DMS 273 treated with DMSO at 0.1 percent for 48 hours (cell line): Measurements from ENCODE around the gene TBX3.

ENCODE experiments used
- DNase-seq: peaks from one replicate; lab custom pipeline; 2025; lab: John Stamatoyannopoulos, UW

TBX3 gene

DNA sequence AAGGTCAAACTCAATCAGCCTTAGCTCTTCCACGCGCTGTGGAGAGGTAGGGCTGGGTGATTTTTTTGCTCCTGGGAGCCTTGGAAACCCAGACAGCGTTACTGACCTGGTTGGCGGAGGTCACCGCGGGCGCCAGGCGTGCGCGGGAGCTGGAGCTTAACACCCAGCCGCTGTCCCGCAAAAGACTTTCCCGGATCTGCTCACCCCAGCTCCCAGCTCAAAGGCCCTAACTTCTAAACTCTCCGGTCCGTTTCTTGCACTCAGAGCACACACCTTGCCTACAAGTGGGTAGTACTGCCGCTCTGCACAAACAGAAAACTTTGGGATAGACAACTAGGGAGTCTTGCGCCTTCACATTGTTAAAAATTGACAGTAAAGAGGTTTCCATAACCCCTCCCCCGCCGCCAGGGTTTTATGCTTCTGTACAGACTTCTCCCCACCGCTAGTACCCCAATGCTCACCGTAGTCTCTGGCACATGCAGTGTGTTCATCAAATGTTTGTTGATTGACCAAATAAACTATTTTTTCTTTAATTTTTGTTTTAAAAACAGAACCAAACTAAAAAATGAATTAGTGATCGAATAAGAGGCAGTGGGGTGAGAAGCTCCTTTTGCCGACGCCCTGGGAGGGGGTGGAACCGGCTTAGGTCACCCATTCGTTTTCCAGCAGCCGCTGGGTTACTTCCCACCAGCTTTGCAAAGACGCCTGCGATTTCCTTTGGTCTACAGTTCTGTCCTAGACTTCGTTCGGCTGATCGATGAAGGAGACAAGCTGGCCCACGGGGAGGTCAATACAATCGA, 12.7 kb upstream of the TBX3 start:
- no peak for DNase-seq

DNA sequence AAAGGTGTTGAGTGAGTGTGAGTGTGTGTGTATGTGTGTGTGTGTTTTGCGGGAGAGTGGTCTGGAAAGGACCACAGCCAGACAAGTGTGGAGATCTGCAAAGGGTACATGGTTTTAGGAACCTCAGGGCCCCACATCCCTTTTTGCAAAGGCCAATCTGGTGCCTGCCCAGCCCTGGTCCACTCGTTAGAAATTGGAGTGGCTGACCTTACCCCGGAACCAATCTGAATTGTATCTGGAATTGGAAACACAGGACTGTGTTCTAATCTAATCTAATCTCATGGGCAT, 11.3 kb upstream of the TBX3 start:
- no peak for DNase-seq

GRCh38 chr12:114694436-114695304, 10.7 kb upstream of the TBX3 start:
- DNase-seq: no peak

DNA sequence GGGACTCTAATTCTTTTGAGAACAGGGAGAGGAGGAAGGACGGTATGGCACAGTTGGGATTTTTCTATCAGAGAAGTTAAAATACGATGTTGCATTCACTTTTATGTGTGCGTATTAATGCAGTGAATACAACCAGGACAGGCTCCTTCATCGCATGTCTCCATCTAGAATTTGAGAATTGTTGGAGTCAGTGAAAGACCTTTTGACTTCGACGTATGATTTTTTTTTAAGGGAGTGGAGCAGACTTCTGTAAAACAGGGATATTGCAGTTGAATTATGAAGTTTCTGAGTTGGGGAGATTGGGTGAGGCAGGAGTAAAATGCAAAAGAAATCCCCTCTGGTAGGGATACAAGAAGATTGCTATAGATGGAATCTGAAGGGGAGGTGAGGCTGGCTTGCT, 9.6 kb upstream of the TBX3 start:
- no peak for DNase-seq

DNA sequence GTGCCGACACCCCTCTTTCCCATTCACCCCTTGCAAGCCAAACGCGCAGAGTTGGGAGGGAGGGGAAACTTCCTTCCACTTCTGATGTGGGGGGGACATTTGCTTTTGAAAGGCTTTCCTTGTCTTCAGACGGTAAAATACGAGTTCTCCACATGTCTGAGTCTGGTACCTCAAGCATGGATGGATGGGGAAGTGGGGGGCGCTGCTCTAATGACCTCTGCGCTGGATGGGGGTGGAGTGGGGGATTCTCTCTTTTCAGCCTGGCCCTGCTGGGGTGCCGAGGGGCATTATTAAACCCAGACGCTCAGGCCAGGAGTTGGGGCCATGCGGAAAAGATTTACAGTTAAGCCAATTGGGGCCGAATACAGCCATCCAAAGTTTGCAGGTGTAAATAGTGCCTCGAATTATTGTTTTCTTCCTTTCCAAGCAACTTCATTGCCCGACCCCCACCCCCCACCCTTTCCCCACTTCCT, 9.1 kb upstream of the TBX3 start:
- no peak for DNase-seq

GRCh38 chr12:114692186-114693058, 8.4 kb upstream of the TBX3 start:
- no peak for DNase-seq

DNA sequence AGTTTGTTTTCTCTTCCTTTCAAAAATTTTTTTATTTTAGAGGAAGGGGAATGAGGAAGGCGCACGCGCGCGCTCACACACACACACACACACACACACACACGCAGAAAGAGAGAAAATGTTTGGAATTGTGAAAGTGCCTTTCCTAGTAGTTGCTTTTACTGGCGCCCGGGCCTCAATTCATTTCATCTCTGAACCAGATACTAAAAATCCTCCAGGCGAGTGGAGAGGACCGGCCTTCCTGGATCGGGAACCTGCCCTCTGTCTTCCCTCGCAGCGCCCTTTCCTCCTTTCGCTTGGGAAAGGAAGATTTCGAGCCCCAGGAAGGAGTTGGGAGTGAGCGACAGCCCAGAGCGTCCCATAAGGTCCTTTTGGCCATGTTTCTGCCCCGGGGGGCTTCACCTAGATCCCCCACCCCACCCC, 7.8 kb upstream of the TBX3 start:
- no peak for DNase-seq

- DNase-seq: no peak
Measured at GRCh38 chr12:114691196-114691595, 7.2 kb upstream of the TBX3 start.

DNA sequence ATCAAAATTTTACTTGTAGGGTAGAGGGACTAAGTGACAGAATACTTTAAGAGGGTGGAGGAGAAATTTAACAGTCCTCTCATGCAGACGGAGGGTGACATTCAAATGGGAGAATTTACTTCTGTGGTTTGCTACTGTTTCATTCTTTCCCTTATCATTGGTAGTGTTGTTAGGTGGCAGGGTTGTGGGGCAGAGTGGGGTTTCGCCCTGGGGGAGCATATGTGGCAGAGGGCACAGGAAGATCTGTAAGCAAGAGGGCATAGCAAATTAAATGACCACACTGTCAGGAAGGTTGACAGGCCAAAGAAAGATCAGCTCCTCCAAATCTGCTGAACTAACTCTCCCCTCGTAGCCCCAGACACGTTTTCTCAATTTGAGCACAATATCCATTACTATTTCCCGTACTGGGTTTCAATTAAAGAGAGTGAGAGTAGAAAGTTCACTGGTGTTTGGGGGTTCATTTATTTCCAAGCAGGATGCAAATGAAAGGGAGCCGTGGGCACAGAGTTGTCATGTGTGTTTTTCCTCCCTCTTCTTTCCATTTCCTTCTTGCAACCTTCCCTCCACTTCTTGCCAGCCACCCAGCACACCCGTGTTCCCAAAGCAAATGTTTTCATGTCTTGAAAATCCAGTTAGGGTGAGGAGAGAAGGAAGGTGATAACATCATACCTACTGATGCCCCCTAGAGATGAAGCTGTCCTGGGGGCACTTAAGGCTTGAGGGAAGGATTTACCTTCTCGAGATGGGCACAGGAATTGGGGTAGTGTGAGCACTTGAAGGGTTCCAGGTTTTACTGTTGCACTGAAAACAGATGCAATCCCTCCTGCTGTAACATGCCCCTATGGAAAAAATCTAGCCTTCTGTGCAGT, 6.5 kb upstream of the TBX3 start:
- no peak for DNase-seq

GRCh38 chr12:114689075-114689994, 5.4 kb upstream of the TBX3 start:
- no peak for DNase-seq

DNA sequence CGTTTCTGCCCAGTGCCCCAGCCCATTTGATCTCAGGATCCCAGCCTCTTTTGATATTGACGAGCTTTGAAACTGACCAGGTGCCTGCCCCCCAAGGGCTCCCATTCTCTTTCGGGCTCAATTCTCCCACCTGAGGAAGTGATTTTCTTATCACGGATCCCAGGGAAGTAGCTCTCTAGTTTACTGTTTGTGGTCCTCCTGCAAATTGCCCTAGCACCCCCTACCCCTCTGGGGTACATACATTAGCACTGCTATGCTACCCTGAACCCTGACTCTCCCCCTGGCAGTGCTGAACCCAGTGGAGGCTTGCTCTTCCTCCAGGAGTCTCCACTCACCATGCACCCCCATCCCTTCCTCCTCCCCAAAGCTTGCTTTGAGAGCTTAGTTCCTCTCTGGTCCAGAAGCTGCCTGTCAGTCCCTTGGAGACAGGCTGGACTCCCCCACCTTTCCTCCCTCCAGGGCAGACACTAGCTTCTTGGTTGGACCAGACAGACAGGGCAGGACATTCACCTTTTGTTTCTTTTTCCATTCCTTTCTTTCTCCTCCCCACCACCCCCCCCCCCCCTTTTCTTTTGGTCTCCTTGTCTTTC, 4.4 kb upstream of the TBX3 start:
- DNase-seq: no peak

- DNase-seq: no peak
Measured at GRCh38 chr12:114687802-114688201, 3.8 kb upstream of the TBX3 start.

DNA sequence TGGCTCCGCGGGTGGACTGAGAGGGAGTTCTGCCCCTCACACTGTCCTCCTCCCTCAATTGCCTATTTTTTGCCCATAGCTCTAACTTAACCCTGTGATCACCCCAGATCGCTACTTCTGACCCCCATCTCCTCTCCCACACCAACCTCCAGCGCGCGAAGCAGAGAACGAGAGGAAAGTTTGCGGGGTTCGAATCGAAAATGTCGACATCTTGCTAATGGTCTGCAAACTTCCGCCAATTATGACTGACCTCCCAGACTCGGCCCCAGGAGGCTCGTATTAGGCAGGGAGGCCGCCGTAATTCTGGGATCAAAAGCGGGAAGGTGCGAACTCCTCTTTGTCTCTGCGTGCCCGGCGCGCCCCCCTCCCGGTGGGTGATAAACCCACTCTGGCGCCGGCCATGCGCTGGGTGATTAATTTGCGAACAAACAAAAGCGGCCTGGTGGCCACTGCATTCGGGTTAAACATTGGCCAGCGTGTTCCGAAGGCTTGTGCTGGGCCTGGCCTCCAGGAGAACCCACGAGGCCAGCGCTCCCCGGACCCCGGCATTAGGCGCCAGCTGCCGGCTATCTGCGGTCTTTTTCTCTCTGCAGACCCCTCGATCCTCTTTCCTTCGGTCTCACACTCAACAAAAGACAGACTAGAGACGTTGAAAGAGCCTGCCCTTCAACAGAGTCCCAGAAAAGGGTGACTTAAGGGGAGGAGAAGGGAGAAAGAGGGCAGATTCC, 3.0 kb upstream of the TBX3 start:
- no peak for DNase-seq

DNA sequence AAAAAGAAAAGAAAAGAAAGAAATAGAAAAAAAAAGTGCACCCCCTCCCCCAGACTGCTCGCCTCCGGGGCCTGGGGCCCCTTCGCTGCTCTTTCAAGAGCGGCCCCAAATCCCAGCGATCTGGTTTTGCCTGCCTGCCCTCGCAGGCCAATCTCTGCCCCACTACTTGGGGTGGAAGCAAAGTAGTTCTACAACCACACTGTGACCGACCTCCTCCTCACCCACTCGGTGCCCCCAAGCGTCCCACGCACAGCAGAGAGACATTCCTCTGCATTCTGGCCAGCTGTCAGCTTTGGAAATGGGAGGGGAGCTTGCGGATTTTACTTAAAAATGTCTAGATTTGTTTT, 2.4 kb upstream of the TBX3 start:
- DNase-seq: no peak

GRCh38 chr12:114685869-114686268, 1.9 kb upstream of the TBX3 start:
- no peak for DNase-seq

- DNase-seq: no peak
Measured at GRCh38 chr12:114685320-114685781, 1.4 kb upstream of the TBX3 start.

DNA sequence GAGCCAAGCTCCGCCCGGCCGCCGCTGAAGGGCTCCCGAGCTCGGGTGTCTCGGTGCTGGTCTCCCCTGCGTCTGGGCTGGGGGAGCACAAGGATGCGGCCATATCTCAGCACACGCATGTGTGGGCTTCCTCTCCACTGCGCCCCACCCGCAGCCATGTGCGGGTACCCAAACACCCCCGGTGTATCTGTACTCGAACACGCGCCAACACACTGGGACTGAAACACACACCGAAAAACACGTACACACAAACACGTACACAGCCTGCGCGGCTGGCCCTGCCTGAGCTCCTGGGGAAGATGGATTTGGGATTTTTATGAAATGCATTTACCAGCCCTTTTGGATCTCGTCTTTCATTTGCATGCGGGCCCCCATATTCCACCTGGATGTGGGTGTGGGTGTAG, 897 bp upstream of the TBX3 start:
- DNase-seq: no peak

DNA sequence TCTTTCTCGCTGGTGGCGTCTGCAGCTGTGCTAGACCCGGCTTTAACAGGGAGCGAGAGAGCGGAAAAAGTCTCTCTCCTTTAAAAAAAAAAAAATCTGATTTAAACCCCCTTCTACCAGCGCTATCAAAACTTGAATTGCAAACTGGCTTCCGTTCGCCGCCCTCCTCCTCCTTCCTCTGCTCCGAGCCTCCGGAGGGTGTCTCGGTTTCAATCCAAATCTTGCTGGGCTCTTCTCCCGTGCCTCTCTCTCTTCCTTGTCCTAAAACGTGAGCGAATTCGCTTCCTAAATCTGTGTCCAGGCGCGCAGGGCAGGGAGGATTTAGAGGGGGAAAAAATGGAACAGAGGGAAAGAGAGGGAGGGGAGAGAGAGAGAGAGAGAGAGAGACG, 272 bp downstream of the TBX3 start:
- DNase-seq: no peak
